GM21447 (cell line): Measurements from ENCODE around the gene CLSTN2.

Experiments
- ATAC-seq: cut with Tn5 transposase; IDR thresholded peaks from one replicate; pipeline ENCODE4 v1.9.1; 2021; ENCODE audit not compliant: unreplicated experiment

Gene CLSTN2

DNA sequence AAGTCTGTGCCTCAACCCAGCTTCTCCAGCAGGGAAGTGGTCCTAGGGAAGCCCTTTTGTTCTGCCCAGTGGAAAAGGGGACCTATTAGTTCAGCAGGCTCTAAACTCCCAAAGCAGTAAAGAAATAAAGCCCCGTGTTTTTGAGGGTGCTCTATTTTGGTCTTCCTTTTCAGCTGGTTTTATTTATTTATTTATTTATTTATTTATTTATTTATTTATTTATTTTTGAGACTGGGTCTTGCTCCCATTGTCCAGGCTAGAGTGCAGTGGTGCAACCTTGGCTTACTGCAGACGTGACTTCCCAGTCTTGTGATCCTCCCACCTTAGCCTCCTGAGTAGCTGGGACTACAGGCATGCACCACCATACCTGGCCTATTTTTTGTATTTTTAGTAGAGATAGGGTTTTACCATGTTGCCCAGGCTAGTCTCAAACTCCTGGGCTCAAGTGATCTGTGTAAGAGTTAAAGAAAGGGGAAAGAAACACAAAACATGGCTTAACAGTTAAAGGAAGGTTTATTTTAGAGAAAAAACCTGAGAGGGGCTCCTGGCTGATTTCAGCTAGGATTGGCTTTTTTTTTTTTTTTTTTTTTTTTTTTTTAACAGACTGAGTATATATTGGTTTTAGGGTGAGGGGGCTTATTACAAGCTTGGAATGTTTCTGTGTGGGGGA, 154.6 kb downstream of the CLSTN2 start:
- no peak for ATAC-seq

GRCh38 chr3:140091143-140091542, 156.2 kb downstream of the CLSTN2 start:
- no peak for ATAC-seq

- no peak for ATAC-seq
These were observed 158.0 kb downstream of the CLSTN2 start for GRCh38 chr3:140092848-140093536.

- no peak for ATAC-seq
These were observed 158.8 kb downstream of the CLSTN2 start for GRCh38 chr3:140093742-140094141.

GRCh38 chr3:140094487-140094886, 159.5 kb downstream of the CLSTN2 start:
- ATAC-seq, result no peak

GRCh38 chr3:140096037-140096436, 161.1 kb downstream of the CLSTN2 start:
- ATAC-seq, result no peak

DNA sequence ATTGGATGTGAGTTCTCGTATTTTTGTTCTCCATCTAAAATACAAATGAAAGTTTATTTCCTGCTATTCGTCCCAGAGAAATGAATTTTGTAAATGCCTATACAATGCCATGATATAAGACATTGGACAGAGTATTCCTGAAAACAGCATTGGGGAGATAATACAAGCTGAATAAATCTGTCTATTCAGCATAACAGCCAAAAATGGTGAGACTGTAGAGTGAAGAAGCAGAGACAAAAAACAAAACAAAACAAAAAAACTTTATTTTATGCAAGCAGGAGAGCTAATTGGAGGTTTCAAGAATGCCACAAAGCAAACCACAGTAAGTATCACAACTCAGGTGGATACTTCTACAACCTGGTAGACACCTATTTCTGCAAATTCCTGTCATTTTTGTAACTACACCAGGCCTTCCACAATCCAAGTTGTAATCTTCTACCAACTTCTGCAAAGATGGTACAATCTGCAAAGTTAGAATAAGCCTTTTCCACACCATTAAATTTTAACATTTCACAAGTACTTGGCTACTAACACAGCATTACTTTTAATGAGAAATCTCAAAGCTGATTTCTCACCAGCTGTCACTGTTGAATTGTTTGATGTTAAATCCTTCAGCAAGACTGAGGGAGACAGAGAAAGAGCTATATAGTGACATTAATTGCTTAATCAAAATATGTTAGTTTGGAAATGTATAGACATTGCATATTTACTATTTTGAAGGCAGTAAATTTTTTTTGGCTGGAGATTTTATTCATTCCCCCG, 163.1 kb downstream of the CLSTN2 start:
- ATAC-seq, result no peak

- no peak for ATAC-seq
These were observed 165.5 kb downstream of the CLSTN2 start for GRCh38 chr3:140100479-140100878.

DNA sequence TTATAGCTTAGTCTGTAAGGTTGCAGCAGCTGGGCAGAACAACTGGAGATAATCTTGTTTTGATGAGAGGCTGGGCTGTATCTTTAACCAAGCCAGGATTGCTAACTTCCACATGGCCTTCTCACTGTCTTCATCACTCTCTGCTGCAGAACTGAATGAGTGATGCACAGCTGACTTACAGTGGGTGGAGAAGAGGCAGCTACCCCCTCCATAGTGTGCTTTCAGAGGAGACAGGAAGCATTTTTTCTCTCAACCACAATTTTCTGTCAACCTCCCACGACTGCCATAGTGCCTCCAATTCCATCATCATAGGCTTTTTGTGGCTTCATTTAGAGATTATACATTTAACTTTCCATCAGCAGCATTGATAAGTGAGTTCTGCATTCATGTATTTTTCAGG, 168.2 kb downstream of the CLSTN2 start:
- no peak for ATAC-seq

- ATAC-seq, result no peak
These were observed 169.1 kb downstream of the CLSTN2 start for GRCh38 chr3:140103986-140104645.

- no peak for ATAC-seq
These were observed 179.2 kb downstream of the CLSTN2 start for GRCh38 chr3:140113996-140114788.

- ATAC-seq, result no peak
These were observed 179.8 kb downstream of the CLSTN2 start for GRCh38 chr3:140114789-140115080.

DNA sequence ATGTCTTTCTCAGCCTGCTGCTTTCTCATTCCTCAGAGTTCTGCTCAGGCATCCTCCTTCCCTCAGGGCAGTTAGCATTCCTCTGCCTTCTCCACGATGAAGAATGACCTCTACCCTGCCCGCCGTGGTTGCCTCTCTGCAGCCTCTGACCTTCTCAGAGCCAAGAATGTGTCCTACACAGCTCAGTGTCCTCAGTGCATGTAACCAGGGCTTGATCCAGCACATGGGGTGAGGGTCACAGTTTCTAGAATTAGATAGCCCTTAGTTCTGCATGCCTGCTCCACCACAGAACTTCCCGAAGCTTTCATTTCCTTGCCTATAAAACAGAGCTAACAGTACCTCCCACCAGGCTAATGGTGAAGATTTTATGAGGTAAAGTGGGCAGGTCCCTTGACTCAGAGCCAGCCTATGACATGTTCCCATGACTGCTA, 182.1 kb downstream of the CLSTN2 start:
- no peak for ATAC-seq

DNA sequence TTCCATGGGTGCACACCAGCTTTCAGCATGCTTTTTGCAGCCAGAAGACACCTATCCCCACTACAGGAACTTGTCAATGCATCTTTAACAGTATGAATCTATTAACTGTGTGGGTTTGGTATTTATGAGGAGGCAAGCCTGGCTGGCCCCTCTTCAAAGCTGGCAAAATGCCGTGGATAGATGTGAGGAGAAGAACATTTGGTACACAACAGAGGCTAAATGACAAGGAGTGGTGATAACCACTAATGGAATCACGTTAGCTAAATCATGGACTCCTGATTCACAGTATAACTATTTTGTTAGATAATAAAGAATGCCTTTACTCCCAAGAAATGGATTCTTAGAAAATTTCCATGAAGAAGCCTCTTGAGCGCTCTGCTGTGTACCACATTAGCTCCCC, 187.2 kb downstream of the CLSTN2 start:
- ATAC-seq, result no peak

DNA sequence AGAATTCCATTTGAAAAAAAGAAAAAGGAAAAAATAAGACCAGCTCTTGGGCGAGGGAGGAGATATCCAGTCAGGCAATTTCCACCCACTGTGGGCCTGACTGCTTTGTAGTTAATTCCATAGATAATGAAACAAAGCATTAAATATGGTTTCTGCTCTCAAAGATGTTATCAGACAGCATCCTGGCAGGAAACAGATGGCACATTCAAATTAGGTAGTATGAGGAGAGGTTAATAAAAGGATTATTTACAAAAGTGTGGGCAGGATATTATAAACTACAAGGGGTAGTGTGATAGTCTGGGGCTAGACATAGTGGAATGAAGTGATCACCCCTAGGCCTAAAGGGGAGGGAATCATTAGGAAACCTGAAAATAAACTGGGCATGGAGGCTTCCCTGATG, 193.2 kb downstream of the CLSTN2 start:
- ATAC-seq, result peak; percentile 22

GRCh38 chr3:140128631-140129030, 193.6 kb downstream of the CLSTN2 start:
- peak; percentile 57 for ATAC-seq

- no peak for ATAC-seq
These were observed 194.8 kb downstream of the CLSTN2 start for GRCh38 chr3:140129768-140130284.

- no peak for ATAC-seq
These were observed 196.9 kb downstream of the CLSTN2 start for GRCh38 chr3:140131895-140132294.

DNA sequence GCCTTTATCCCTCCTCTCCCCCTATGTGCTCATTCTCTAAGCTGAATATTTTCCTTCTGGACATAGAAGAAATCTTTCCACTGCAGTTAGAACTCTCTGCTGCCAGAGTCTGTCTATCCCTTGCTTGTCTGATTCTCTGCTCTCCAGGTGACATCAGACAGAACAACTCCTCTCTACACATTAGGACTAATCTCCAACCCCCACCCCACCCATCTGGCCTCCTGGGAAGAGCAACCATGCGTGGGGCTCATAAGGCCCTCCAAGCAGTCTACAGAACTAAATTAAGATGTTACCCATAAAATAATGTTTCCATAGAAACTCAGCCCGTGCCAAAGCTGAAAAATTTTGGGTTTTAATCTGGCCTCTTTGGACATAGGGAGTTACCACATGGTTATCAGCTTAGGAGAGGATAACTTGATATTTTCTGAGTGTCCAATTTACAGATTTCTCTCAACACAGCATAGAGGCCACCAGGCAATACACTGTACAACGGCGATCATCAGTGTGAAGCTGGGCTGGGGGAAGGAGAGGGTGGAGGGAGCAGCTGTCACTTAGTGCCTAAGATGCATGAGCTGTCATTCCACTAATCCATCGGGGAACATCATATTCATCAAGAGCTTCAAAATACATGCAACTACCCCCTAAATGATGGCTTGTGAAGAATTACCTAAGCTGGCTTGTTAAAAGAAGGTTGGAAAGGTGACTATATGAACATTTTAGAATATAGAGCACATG, 199.4 kb downstream of the CLSTN2 start:
- no peak for ATAC-seq

DNA sequence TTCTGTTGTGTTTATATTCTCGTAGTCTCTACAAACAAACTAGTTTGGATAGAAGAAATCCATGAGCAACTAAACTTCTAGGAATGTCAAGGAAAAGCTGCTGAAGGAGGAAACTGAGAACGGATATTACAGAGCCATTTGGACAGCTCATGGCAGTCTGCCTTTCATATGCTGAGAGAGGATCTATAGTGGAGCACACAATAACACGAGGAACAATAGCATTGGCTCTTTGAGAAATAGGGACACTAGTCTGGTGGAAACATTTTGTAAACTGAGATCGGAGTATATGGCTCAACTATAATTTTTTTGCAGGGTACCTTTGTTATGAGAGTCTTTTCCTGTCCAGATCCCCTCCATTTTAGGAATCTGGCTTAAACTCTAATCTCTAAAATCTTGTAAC, 200.5 kb downstream of the CLSTN2 start:
- ATAC-seq, result no peak
